Astrocyte of the cerebellum (primary cell): Measurements from ENCODE around the gene CNFN.

Source experiments
- DNase-seq: peaks from one replicate; pipeline ENCODE4 v3.0.0-alpha.2; 2011; ENCODE audit warnings: low read depth
- H3K4me3 ChIP-seq: 2 replicates; pipeline ENCODE4 v1.5.1; 2011; ENCODE audit warnings: mild to moderate bottlenecking, low read depth, low read length, moderate library complexity
- CTCF ChIP-seq: IDR thresholded peaks from 2 replicates; pipeline ENCODE4 v1.5.1; 2012; ENCODE audit warnings: low read length, low read depth, moderate library complexity, mild to moderate bottlenecking; ENCODE audit errors: missing control alignments
- in situ Hi-C: cut with HindIII; loops from 2 replicates; pipeline ENCODE4 v1.10.0; 2017; ENCODE audit warnings: low sequenced_read_pairs

CNFN gene

GRCh38 chr19:42406111-42406510 is 16.0 kb upstream of the CNFN start:
- no peak overlapping the region for H3K4me3 ChIP-seq
- no peak for TF ChIP-seq CTCF
- in situ Hi-C loops = no loop called here
- no peak for DNase-seq

- in situ Hi-C loops = no loop called here
- DNase-seq = no peak
- H3K4me3 ChIP-seq = no peak overlapping the region
- TF ChIP-seq CTCF = no peak
Observed at GRCh38 chr19:42403586-42403985, 13.5 kb upstream of the CNFN start.

- TF ChIP-seq CTCF = no peak
- in situ Hi-C loops = no loop called here
- DNase-seq = no peak
- peak overlapping the region; percentile 47 for H3K4me3 ChIP-seq
Observed at GRCh38 chr19:42402376-42403116, 12.4 kb upstream of the CNFN start.

GRCh38 chr19:42401365-42402303 is 11.5 kb upstream of the CNFN start:
- peak overlapping the region; percentile 47 for H3K4me3 ChIP-seq
- DNase-seq = peak; percentile 63
- TF ChIP-seq CTCF = peak; percentile 84
- in situ Hi-C loops = no loop called here

GRCh38 chr19:42400404-42400803 is 10.3 kb upstream of the CNFN start:
- no peak for DNase-seq
- H3K4me3 ChIP-seq = no peak overlapping the region
- in situ Hi-C loops = no loop called here

More at GRCh38 chr19:42400404-42400803, 10.3 kb upstream of the CNFN start:
- no peak for TF ChIP-seq CTCF
